IMR-90 (cell line): ENCODE data around the gene PPP1R12B. TPM values are rescaled to one million over a fixed set of nuclear protein-coding genes. Genes with fewer than 3 reads are reported as not detected.
"Not testable (repeated sequence)": the region's sequence is repeated elsewhere in the genome, so short reads cannot be mapped to it uniquely, and the experiment has no call there.

Experiments
- ATAC-seq: fragments of 200-7000 bp; cut with Tn5 transposase; 2 replicates; pipeline ENCODE4 v1.9.1; 2020; ENCODE audit warnings: low read depth, mild to moderate bottlenecking, moderate library complexity
- BruUV-seq: library from RNA; stranded (reverse); fragments of 400-500 nt; replicated peaks from 2 replicates; lab custom pipeline; 2021; lab: Mats Ljungman, UMichigan
- CTCF ChIA-PET: fragments of 300-600 bp; formaldehyde crosslinking; extraction: SDS; loops from one replicate; lab custom pipeline; 2021; ENCODE audit warnings: antibody characterized with exemption; lab: Yijun Ruan, JAX
- POLR2A ChIA-PET: fragments of 300-600 bp; sonication (Branson Sonifier 250); formaldehyde crosslinking; loops from one replicate; lab custom pipeline; 2022; ENCODE audit warnings: antibody characterized with exemption; ENCODE audit not compliant: unreplicated experiment; lab: Charles Lee
- DNase-seq: peaks from one replicate; pipeline ENCODE4 v3.0.0; 2013
- H2AFZ ChIP-seq: replicated peaks from 2 replicates; pipeline ENCODE3; 2013; ENCODE audit warnings: low read length, mild to moderate bottlenecking; ENCODE audit not compliant: poor library complexity
- H2AK5ac ChIP-seq: 2 replicates; pipeline ENCODE4 v1.6.1; 2013; ENCODE audit warnings: low read depth, low read length, inconsistent platforms
- H2AK9ac ChIP-seq: replicated peaks from 2 replicates; pipeline ENCODE3; 2013; ENCODE audit warnings: mild to moderate bottlenecking, low read depth, low read length, moderate library complexity; ENCODE audit not compliant: poor library complexity
- H2BK120ac ChIP-seq: 2 replicates; pipeline ENCODE4 v1.6.1; 2013; ENCODE audit warnings: low read depth, low read length, inconsistent platforms
- H2BK15ac ChIP-seq: 3 replicates; pipeline ENCODE4 v1.6.1; 2013; ENCODE audit warnings: low read depth, low read length, inconsistent platforms
- H2BK20ac ChIP-seq: 2 replicates; pipeline ENCODE4 v1.6.1; 2013; ENCODE audit warnings: low read depth, mild to moderate bottlenecking, inconsistent platforms, low read length, moderate library complexity
- H2BK5ac ChIP-seq: 2 replicates; pipeline ENCODE4 v1.6.1; 2013; ENCODE audit warnings: mild to moderate bottlenecking, low read depth, low read length, inconsistent platforms; ENCODE audit not compliant: poor library complexity, severe bottlenecking
- H3K14ac ChIP-seq: replicated peaks from 2 replicates; pipeline ENCODE4 v1.6.1; 2013; ENCODE audit warnings: low read depth, low read length, inconsistent platforms
- H3K18ac ChIP-seq: 2 replicates; pipeline ENCODE4 v1.6.1; 2013; ENCODE audit warnings: low read depth, low read length, control low read depth
- H3K23ac ChIP-seq: 2 replicates; pipeline ENCODE4 v1.6.1; 2013; ENCODE audit warnings: low read depth, low read length, inconsistent platforms
- H3K27ac ChIP-seq: 2 replicates; pipeline ENCODE4 v1.5.1; 2013; ENCODE audit warnings: mild to moderate bottlenecking, control low read depth, low read length; ENCODE audit not compliant: insufficient read depth
- H3K27me3 ChIP-seq: 2 replicates; pipeline ENCODE4 v1.6.1; 2013; ENCODE audit warnings: low read length; ENCODE audit not compliant: control insufficient read depth, insufficient read depth
- H3K36me3 ChIP-seq: 2 replicates; pipeline ENCODE4 v1.6.1; 2013; ENCODE audit warnings: low read length, mixed read lengths; ENCODE audit not compliant: control insufficient read depth, insufficient read depth
- H3K4ac ChIP-seq: 2 replicates; pipeline ENCODE4 v1.6.1; 2013; ENCODE audit warnings: low read depth, low read length, inconsistent platforms
- H3K4me1 ChIP-seq: 2 replicates; pipeline ENCODE4 v1.6.1; 2013; ENCODE audit warnings: low read length, mixed read lengths; ENCODE audit not compliant: control insufficient read depth, insufficient read depth
- H3K4me2 ChIP-seq: 2 replicates; pipeline ENCODE4 v1.6.1; 2013; ENCODE audit warnings: low read depth, mild to moderate bottlenecking, control low read depth, low read length, moderate library complexity
- H3K4me3 ChIP-seq: 2 replicates; pipeline ENCODE4 v1.5.1; 2013; ENCODE audit warnings: low read depth, mild to moderate bottlenecking, control low read depth, low read length, moderate library complexity; ENCODE audit not compliant: insufficient read depth
- H3K56ac ChIP-seq: 2 replicates; pipeline ENCODE4 v1.6.1; 2013; ENCODE audit warnings: low read length, inconsistent platforms; ENCODE audit not compliant: insufficient read depth; ENCODE audit errors: extremely low read depth
- H3K79me1 ChIP-seq, 2 experiments: 2 replicates each; pipeline ENCODE4 v1.6.1; 2013; ENCODE audit warnings: low read length in 2 of 2, inconsistent platforms in 1 of 2, low read depth in 1 of 2
- H3K9ac ChIP-seq: 2 replicates; pipeline ENCODE4 v1.6.1; 2013; ENCODE audit warnings: low read depth, low read length, control low read depth
- H3K9me1 ChIP-seq: 2 replicates; pipeline ENCODE4 v1.6.1; 2013; ENCODE audit warnings: low read length, inconsistent platforms; ENCODE audit not compliant: insufficient read depth
- H3K9me3 ChIP-seq: 2 replicates; pipeline ENCODE4 v1.6.1; 2013; ENCODE audit warnings: low read length; ENCODE audit not compliant: control insufficient read depth, insufficient read depth
- H4K20me1 ChIP-seq: 2 replicates; pipeline ENCODE4 v1.6.1; 2013; ENCODE audit warnings: low read length, inconsistent platforms; ENCODE audit not compliant: insufficient read depth
- H4K5ac ChIP-seq: 2 replicates; pipeline ENCODE4 v1.6.1; 2013; ENCODE audit warnings: mild to moderate bottlenecking, low read depth, low read length, control low read depth
- H4K8ac ChIP-seq, 2 experiments: 2 replicates each; pipeline ENCODE4 v1.6.1; 2013; ENCODE audit warnings: low read depth in 2 of 2, low read length in 2 of 2, control low read depth in 1 of 2, inconsistent platforms in 1 of 2
- H4K91ac ChIP-seq: 2 replicates; pipeline ENCODE4 v1.6.1; 2013; ENCODE audit warnings: low read depth, low read length, inconsistent platforms; ENCODE audit not compliant: insufficient read depth
- CEBPB ChIP-seq: IDR thresholded peaks from 2 replicates; pipeline ENCODE4 v1.6.1; 2012; ENCODE audit warnings: low read depth, low read length, improper control_type of control experiment
- CTCF ChIP-seq: conservative IDR thresholded peaks from 2 replicates; pipeline ENCODE4 v1.5.1; 2012; ENCODE audit warnings: mild to moderate bottlenecking, low read depth, low read length, improper control_type of control experiment
- MAFK ChIP-seq: IDR thresholded peaks from 2 replicates; pipeline ENCODE4 v1.6.1; 2012; ENCODE audit warnings: low read depth, low read length, improper control_type of control experiment
- MAZ ChIP-seq: IDR thresholded peaks from 2 replicates; pipeline ENCODE4 v1.6.1; 2012; ENCODE audit warnings: low read depth, mild to moderate bottlenecking, low read length, improper control_type of control experiment, moderate library complexity, borderline replicate concordance
- MXI1 ChIP-seq: IDR thresholded peaks from 2 replicates; pipeline ENCODE4 v1.6.1; 2012; ENCODE audit warnings: low read depth, mild to moderate bottlenecking, low read length, moderate library complexity, borderline replicate concordance
- NFE2L2 ChIP-seq: fragments of 150-350 bp; IDR thresholded peaks from 2 replicates; pipeline ENCODE4 v1.6.1; 2016; ENCODE audit warnings: low read depth, mild to moderate bottlenecking, low read length
- POLR2A ChIP-seq: IDR thresholded peaks from 2 replicates; pipeline ENCODE4 v1.6.1; 2012; ENCODE audit warnings: mild to moderate bottlenecking, low read depth, low read length
- RAD21 ChIP-seq: IDR thresholded peaks from 2 replicates; pipeline ENCODE4 v1.6.1; 2012; ENCODE audit warnings: low read length, improper control_type of control experiment
- RFX5 ChIP-seq: IDR thresholded peaks from 2 replicates; pipeline ENCODE4 v1.8.0; 2012; ENCODE audit warnings: low read depth, mild to moderate bottlenecking, low read length, moderate library complexity
- WGBS, 2 experiments: methylation state at CpG; one replicate each; pipeline versions ENCODE4 v1.1.5 to v1.1.7; 2013; ENCODE audit warnings: missing lambda C conversion rate in 2 of 2; ENCODE audit not compliant: insufficient read length in 1 of 2; ENCODE audit errors: extremely low coverage in 2 of 2; 5-methylcytosine and 5-hydroxymethylcytosine counted together
- dilution Hi-C: fragments of 300-500 bp; cut with HindIII; formaldehyde crosslinking; loops from one replicate; pipeline ENCODE4 v1.14.3; 2018; ENCODE audit warnings: low sequenced_read_pairs; ENCODE audit not compliant: unreplicated experiment
- in situ Hi-C: fragments of 300-500 bp; cut with MboI; formaldehyde crosslinking; loops from 3 replicates; pipeline ENCODE4 v1.14.3; 2019; ENCODE audit warnings: low sequenced_read_pairs, inconsistent platforms, mixed read lengths
- intact Hi-C: fragments of 100-400 bp; cut with micrococcal nuclease; formaldehyde crosslinking; loops from 2 replicates; pipeline ENCODE4 v1.10.0; 2022
- polyA plus RNA-seq, 3 experiments: library from polyadenylated mRNA; depleted of rRNA; stranded (reverse); fragments of >200 nt; gene quantifications; 2 replicates each; pipeline ENCODE4 v1.2.3, GENCODE V29; 2012; ENCODE audit warnings: low replicate concordance in 1 of 3
- total RNA-seq: library from RNA; depleted of rRNA; stranded (reverse); fragments of >200 nt; gene quantifications from 2 replicates; pipeline ENCODE4 v1.2.3, GENCODE V29; 2012

PPP1R12B gene
- total and polyA plus RNA-seq, 2 of the 4 experiments (the other 2 are of a cell fraction) = 8.5 to 12.0 TPM

GRCh38 chr1:202547215-202547614 is 198.7 kb downstream of the PPP1R12B start:
- Histone ChIP-seq H3K4me3 (no peak overlapping the region), H3K4ac (no peak overlapping the region), H4K8ac (no peak overlapping the region), H2BK5ac (no peak overlapping the region), H4K20me1 (no peaks in the 10 kb centered on the region), H4K5ac (no peak overlapping the region), H2AK9ac (no peak overlapping the region), H2BK20ac (no peak overlapping the region), H3K56ac (no peak overlapping the region), H3K27ac (no peak overlapping the region), H2AFZ (no peak overlapping the region), H3K36me3 (no peaks in the 10 kb centered on the region), H4K91ac (no peak overlapping the region), H3K9me1 (peaks cover 3% of the 10 kb centered on the region), H2AK5ac (no peak overlapping the region), H3K79me1 (peaks cover 3 to 7% of the 10 kb centered on the region in 2 experiments; a peak in 2 of 4 replicates), H3K9ac (no peak overlapping the region), H3K4me1 (0 out of 2 replicates have a peak, but pooled peaks cover 2% of the 10 kb centered on the region), H3K18ac (no peak overlapping the region), H2BK15ac (no peak overlapping the region), H3K27me3 (no peaks in the 10 kb centered on the region), H3K9me3 (no peaks in the 10 kb centered on the region), H3K4me2 (no peak overlapping the region), H3K14ac (no peak overlapping the region), H3K23ac (no peak overlapping the region), H2BK120ac (no peak overlapping the region)
- DNase-seq (no peak), ATAC-seq (no peak)
- no peak for TF ChIP-seq MAZ
- no peak for TF ChIP-seq RFX5
- no peak for TF ChIP-seq MXI1
- TF ChIP-seq POLR2A = no peak
- no peak for TF ChIP-seq RAD21
- no peak for TF ChIP-seq CTCF
- TF ChIP-seq NFE2L2 = no peak
- no peak for TF ChIP-seq MAFK
- no peak for TF ChIP-seq CEBPB
- no TSS peak for BruUV-seq
- intact Hi-C loops (no loop called here), in situ Hi-C loops (no loop called here), dilution Hi-C loops (no loop called here)
- POLR2A ChIA-PET = no interaction called here
- CTCF ChIA-PET = interaction anchor here (0.9 kb wide), 1 partner anchor 31 kb away, joined by 3 read pairs; no protein-coding TSS in a partner anchor

GRCh38 chr1:202550088-202550487 is 201.6 kb downstream of the PPP1R12B start:
- H3K4ac ChIP-seq, POLR2A ChIA-PET, in situ Hi-C loops: not testable (repeated sequence)

More at GRCh38 chr1:202550088-202550487, 201.6 kb downstream of the PPP1R12B start:
- CTCF ChIA-PET, H4K8ac ChIP-seq, intact Hi-C loops, H3K4me3 ChIP-seq, H3K27me3 ChIP-seq, H2AK5ac ChIP-seq, H4K91ac ChIP-seq, H2BK5ac ChIP-seq, dilution Hi-C loops, H3K4me1 ChIP-seq, H3K18ac ChIP-seq, H3K56ac ChIP-seq, H3K9ac ChIP-seq, H3K27ac ChIP-seq, ATAC-seq, H3K79me1 ChIP-seq, H3K36me3 ChIP-seq, H2AK9ac ChIP-seq, H3K9me3 ChIP-seq, H2AFZ ChIP-seq, H2BK120ac ChIP-seq, H3K23ac ChIP-seq, H4K5ac ChIP-seq, BruUV-seq, H2BK20ac ChIP-seq, DNase-seq, H3K14ac ChIP-seq, H4K20me1 ChIP-seq, H2BK15ac ChIP-seq, H3K9me1 ChIP-seq, H3K4me2 ChIP-seq: not testable (repeated sequence)
- no CpG with 5 or more reads among the region's 1 CpG for WGBS, 2 experiments
